Panc1 (cell line): ENCODE data around the gene SEPHS2. TPM values are rescaled to one million over a fixed set of nuclear protein-coding genes. Genes with fewer than 3 reads are reported as not detected.

Source experiments
- ATAC-seq: fragments of 200-7000 bp; cut with Tn5 transposase; 2 replicates; pipeline ENCODE4 v1.9.1; 2020; ENCODE audit warnings: mild to moderate bottlenecking, moderate library complexity
- BruUV-seq: library from RNA; stranded (reverse); fragments of 400-500 nt; replicated peaks from 2 replicates; lab custom pipeline; 2021; lab: Mats Ljungman, UMichigan
- CTCF ChIA-PET: fragments of 300-600 bp; sonication (Branson Sonifier 250); formaldehyde crosslinking; loops from one replicate; lab custom pipeline; 2022; ENCODE audit warnings: antibody characterized with exemption; lab: Charles Lee
- POLR2A ChIA-PET: fragments of 300-600 bp; sonication (Branson Sonifier 250); formaldehyde crosslinking; loops from one replicate; lab custom pipeline; 2022; ENCODE audit warnings: antibody characterized with exemption; lab: Charles Lee
- DNase-seq: peaks from one replicate; pipeline ENCODE4 v3.0.0-alpha.2; 2010; ENCODE audit warnings: low read depth, low spot score
- H3K27ac ChIP-seq: 2 replicates; pipeline ENCODE4 v1.5.1; 2011; ENCODE audit warnings: mild to moderate bottlenecking, low read length, inconsistent platforms
- H3K27me3 ChIP-seq: fragments of 200-500 bp; sonication (Bioruptor generic); 2 replicates; pipeline ENCODE4 v1.6.0; 2014; ENCODE audit warnings: low read length, inconsistent platforms; ENCODE audit not compliant: control insufficient read depth, insufficient read depth
- H3K36me3 ChIP-seq: fragments of 200-500 bp; sonication (Bioruptor generic); 2 replicates; pipeline ENCODE4 v1.5.1; 2014; ENCODE audit warnings: inconsistent platforms, mild to moderate bottlenecking, low read length, moderate library complexity; ENCODE audit not compliant: control insufficient read depth, insufficient read depth
- H3K4me1 ChIP-seq: 2 replicates; pipeline ENCODE4 v1.5.1; 2011; ENCODE audit warnings: inconsistent platforms, mild to moderate bottlenecking, low read length, moderate library complexity; ENCODE audit not compliant: control insufficient read depth, insufficient read depth
- H3K4me3 ChIP-seq, 2 experiments: 2 replicates each; pipeline ENCODE4 v1.5.1; 2011 to 2012; ENCODE audit warnings: low read depth in 2 of 2, low read length in 2 of 2, mild to moderate bottlenecking in 2 of 2, inconsistent platforms in 1 of 2, moderate library complexity in 1 of 2
- H3K9me3 ChIP-seq: fragments of 200-500 bp; sonication (Bioruptor generic); 2 replicates; pipeline ENCODE4 v1.5.1; 2014; ENCODE audit warnings: low read depth, mild to moderate bottlenecking, inconsistent platforms, low read length, moderate library complexity; ENCODE audit not compliant: control insufficient read depth, insufficient read depth
- POLR2AphosphoS5 ChIP-seq: IDR thresholded peaks from 2 replicates; pipeline ENCODE4 v1.6.1; 2012; ENCODE audit warnings: mild to moderate bottlenecking, low read depth, low read length, moderate library complexity
- SIN3A ChIP-seq: IDR thresholded peaks from 2 replicates; pipeline ENCODE4 v1.6.1; 2012; ENCODE audit warnings: low read depth, mild to moderate bottlenecking, low read length, moderate library complexity, borderline replicate concordance; ENCODE audit not compliant: insufficient read depth
- TCF7L2 ChIP-seq: IDR thresholded peaks from 2 replicates; pipeline ENCODE4 v1.6.1; 2011; ENCODE audit warnings: mild to moderate bottlenecking, low read depth, low read length, inconsistent platforms
- in situ Hi-C: cut with HindIII; loops from 2 replicates; pipeline ENCODE4 v1.10.0; 2016; ENCODE audit warnings: low sequenced_read_pairs, low pct_unique_long_range_greater_than_20kb
- intact Hi-C: fragments of 100-400 bp; cut with micrococcal nuclease; formaldehyde crosslinking; loops from one replicate; pipeline ENCODE4 v1.10.0; 2022; ENCODE audit not compliant: unreplicated experiment
- total RNA-seq: library from RNA; stranded (reverse); gene quantifications from one replicate; pipeline ENCODE4 v1.2.1, GENCODE V29; 2021; ENCODE audit not compliant: unreplicated experiment
- TF ChIP-seq, protein P1 (sequence below), 2 experiments: IDR thresholded peaks; 2 replicates each; pipeline ENCODE4 v1.6.1; 2011 to 2012; ENCODE audit warnings: low read depth in 2 of 2, control low read depth in 1 of 2, low read length in 1 of 2, mild to moderate bottlenecking in 1 of 2, moderate library complexity in 1 of 2; ENCODE audit not compliant: insufficient read depth in 1 of 2
- TF ChIP-seq, protein P2 (sequence below): fragments of 450-650 bp; IDR thresholded peaks from 2 replicates; pipeline ENCODE4 v1.5.1; 2017; ENCODE audit warnings: mild to moderate bottlenecking

SEPHS2 gene
- total RNA-seq, 1 experiment from 2014 or later = 68.5 TPM

DNA sequence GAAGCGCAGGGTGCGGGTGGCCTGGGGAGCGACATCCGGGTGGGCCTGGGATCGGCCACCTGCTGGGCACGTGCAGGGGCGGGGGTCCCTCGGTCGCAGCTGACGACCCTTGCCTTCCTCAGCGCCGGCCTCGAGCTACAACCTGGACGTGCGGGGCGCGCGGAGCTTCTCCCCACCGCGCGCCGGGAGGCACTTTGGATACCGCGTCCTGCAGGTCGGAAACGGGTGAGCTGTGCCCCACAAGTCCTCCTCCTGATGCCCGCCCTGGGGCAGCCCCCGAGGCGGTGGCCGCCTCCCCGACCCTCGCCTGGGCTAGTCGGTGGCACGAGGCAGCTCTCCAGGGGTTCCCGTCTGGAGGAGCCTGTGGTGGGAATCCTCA is 28.4 kb upstream of the SEPHS2 start:
- Histone ChIP-seq H3K36me3 (no peaks in the 10 kb centered on the region), H3K27ac (no peak overlapping the region), H3K27me3 (no peaks in the 10 kb centered on the region), H3K4me1 (no peaks in the 10 kb centered on the region), H3K4me3 (no peak overlapping the region), H3K9me3 (no peaks in the 10 kb centered on the region)
- in situ Hi-C loops = no loop called here
- TF ChIP-seq POLR2AphosphoS5 = no peak
- TF ChIP-seq, protein P1, sequence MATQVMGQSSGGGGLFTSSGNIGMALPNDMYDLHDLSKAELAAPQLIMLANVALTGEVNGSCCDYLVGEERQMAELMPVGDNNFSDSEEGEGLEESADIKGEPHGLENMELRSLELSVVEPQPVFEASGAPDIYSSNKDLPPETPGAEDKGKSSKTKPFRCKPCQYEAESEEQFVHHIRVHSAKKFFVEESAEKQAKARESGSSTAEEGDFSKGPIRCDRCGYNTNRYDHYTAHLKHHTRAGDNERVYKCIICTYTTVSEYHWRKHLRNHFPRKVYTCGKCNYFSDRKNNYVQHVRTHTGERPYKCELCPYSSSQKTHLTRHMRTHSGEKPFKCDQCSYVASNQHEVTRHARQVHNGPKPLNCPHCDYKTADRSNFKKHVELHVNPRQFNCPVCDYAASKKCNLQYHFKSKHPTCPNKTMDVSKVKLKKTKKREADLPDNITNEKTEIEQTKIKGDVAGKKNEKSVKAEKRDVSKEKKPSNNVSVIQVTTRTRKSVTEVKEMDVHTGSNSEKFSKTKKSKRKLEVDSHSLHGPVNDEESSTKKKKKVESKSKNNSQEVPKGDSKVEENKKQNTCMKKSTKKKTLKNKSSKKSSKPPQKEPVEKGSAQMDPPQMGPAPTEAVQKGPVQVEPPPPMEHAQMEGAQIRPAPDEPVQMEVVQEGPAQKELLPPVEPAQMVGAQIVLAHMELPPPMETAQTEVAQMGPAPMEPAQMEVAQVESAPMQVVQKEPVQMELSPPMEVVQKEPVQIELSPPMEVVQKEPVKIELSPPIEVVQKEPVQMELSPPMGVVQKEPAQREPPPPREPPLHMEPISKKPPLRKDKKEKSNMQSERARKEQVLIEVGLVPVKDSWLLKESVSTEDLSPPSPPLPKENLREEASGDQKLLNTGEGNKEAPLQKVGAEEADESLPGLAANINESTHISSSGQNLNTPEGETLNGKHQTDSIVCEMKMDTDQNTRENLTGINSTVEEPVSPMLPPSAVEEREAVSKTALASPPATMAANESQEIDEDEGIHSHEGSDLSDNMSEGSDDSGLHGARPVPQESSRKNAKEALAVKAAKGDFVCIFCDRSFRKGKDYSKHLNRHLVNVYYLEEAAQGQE (IDR thresholded peaks at IDR 0.05; ENCODE audit: insufficient read depth in 1 of 2, low read depth in 2 of 2, low read length in 1 of 2) = no peak
- no peak for TF ChIP-seq SIN3A
- TF ChIP-seq TCF7L2 = no peak
- TF ChIP-seq, protein P2, sequence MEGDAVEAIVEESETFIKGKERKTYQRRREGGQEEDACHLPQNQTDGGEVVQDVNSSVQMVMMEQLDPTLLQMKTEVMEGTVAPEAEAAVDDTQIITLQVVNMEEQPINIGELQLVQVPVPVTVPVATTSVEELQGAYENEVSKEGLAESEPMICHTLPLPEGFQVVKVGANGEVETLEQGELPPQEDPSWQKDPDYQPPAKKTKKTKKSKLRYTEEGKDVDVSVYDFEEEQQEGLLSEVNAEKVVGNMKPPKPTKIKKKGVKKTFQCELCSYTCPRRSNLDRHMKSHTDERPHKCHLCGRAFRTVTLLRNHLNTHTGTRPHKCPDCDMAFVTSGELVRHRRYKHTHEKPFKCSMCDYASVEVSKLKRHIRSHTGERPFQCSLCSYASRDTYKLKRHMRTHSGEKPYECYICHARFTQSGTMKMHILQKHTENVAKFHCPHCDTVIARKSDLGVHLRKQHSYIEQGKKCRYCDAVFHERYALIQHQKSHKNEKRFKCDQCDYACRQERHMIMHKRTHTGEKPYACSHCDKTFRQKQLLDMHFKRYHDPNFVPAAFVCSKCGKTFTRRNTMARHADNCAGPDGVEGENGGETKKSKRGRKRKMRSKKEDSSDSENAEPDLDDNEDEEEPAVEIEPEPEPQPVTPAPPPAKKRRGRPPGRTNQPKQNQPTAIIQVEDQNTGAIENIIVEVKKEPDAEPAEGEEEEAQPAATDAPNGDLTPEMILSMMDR = no peak
- ChIA-PET CTCF (no interaction called here), POLR2A (interaction anchor here (0.5 kb wide), 1 partner anchor 18 kb away, joined by 9 read pairs; no protein-coding TSS in a partner anchor)
- DNase-seq (no peak), ATAC-seq (no peak)
- BruUV-seq = no TSS peak
- intact Hi-C loops = no loop called here

DNA sequence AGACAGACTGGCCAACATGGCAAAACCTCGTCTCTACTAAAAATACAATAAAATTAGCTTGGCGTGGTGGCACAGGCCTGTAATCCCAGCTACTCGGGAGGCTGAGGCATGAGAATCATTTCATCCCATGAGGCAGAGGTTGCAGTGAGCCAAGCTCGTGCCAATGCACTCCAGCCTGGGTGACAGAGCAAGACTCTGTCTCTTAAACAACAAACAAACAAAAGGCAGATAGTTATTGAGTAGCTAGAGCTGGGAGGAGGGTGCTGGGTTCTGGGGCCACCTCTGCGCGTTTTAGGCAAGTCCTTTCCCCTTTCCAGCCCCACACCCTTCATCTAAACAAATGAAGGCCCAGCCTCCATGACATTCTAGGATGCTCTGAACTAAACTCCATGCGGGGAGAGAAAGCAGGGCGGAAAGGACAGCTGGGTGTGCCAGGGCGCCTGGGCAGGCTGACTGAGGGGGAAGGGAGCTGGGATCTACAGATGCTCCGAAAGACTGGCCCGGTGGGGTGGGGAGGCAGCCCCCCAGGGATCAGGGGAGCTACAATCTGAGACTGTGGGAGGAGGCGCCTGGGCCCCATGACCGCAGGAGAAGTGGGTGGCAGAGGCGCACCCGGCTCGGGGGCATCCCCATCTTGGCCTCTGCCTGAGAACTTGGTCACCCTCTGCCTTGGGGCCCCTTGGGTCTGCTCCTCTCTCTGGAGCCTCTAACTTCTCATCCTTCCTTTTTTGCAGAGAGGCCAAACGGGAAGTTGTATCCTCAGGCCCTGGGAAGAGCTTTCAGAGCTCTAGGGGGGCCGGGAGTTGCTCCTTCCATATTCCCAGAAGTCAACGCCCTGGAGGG is 27.8 kb upstream of the SEPHS2 start:
- intact Hi-C loops (no loop called here), in situ Hi-C loops (no loop called here)
- Histone ChIP-seq H3K36me3 (no peaks in the 10 kb centered on the region), H3K27me3 (no peaks in the 10 kb centered on the region), H3K27ac (no peak overlapping the region), H3K4me3 (no peak overlapping the region), H3K9me3 (no peaks in the 10 kb centered on the region), H3K4me1 (no peaks in the 10 kb centered on the region)
- POLR2A ChIA-PET = interaction anchor here (0.5 kb wide), 1 partner anchor 19 kb away, joined by 9 read pairs; no protein-coding TSS in a partner anchor
- TF ChIP-seq SIN3A (no peak), TCF7L2 (no peak), POLR2AphosphoS5 (no peak)
- TF ChIP-seq, protein P2 = no peak
- TF ChIP-seq, protein P1 (IDR thresholded peaks at IDR 0.05; ENCODE audit: insufficient read depth in 1 of 2, low read depth in 2 of 2, low read length in 1 of 2) = no peak
- BruUV-seq = no TSS peak
- ATAC-seq (0 out of 2 replicates have a peak, but pooled peaks have one; percentile 32), DNase-seq (no peak)
- CTCF ChIA-PET = interaction anchor here (0.5 kb wide), 1 partner anchor 40 kb away, joined by 4 read pairs; no protein-coding TSS in a partner anchor
